ENCODE measurements around the gene TRAF3. TPM values are rescaled to one million over a fixed set of nuclear protein-coding genes. Genes with fewer than 3 reads are reported as not detected.

Gene TRAF3
- polyA plus RNA-seq, 3 donors, result 16.2 to 18.2 (median 16.9) TPM

- no peak for DNase-seq (ENCODE audit: extremely low read depth in 1 of 11, low read depth in 9 of 11, low spot score in 4 of 11)
Observed at GRCh38 chr14:102907980-102908730, 130.9 kb downstream of the TRAF3 start.

- DNase-seq (ENCODE audit: extremely low read depth in 1 of 11, low read depth in 9 of 11, low spot score in 4 of 11), result no peak
Observed at GRCh38 chr14:102908766-102909455, 131.7 kb downstream of the TRAF3 start.

- DNase-seq (ENCODE audit: extremely low read depth in 1 of 11, low read depth in 9 of 11, low spot score in 4 of 11), result no peak
Observed at GRCh38 chr14:102909462-102909861, 132.2 kb downstream of the TRAF3 start.

GRCh38 chr14:102909911-102910310, 132.7 kb downstream of the TRAF3 start:
- DNase-seq (ENCODE audit: extremely low read depth in 1 of 11, low read depth in 9 of 11, low spot score in 4 of 11), result no peak

GRCh38 chr14:102910442-102910841, 133.2 kb downstream of the TRAF3 start:
- no peak for DNase-seq (ENCODE audit: extremely low read depth in 1 of 11, low read depth in 9 of 11, low spot score in 4 of 11)

GRCh38 chr14:102911541-102911951, 134.3 kb downstream of the TRAF3 start:
- DNase-seq (ENCODE audit: extremely low read depth in 1 of 11, low read depth in 9 of 11, low spot score in 4 of 11), result no peak

GRCh38 chr14:102911991-102912761, 134.9 kb downstream of the TRAF3 start:
- no peak for DNase-seq (ENCODE audit: extremely low read depth in 1 of 11, low read depth in 9 of 11, low spot score in 4 of 11)

GRCh38 chr14:102913341-102914211, 136.3 kb downstream of the TRAF3 start:
- DNase-seq (ENCODE audit: extremely low read depth in 1 of 11, low read depth in 9 of 11, low spot score in 4 of 11), result no peak

- no peak for DNase-seq (ENCODE audit: extremely low read depth in 1 of 11, low read depth in 9 of 11, low spot score in 4 of 11)
Observed at GRCh38 chr14:102914474-102915291, 137.4 kb downstream of the TRAF3 start.

GRCh38 chr14:102915292-102916110, 138.3 kb downstream of the TRAF3 start:
- no peak for DNase-seq (ENCODE audit: extremely low read depth in 1 of 11, low read depth in 9 of 11, low spot score in 4 of 11)

GRCh38 chr14:102916347-102917055, 139.3 kb downstream of the TRAF3 start:
- no peak for DNase-seq (ENCODE audit: extremely low read depth in 1 of 11, low read depth in 9 of 11, low spot score in 4 of 11)

- no peak for DNase-seq (ENCODE audit: extremely low read depth in 1 of 11, low read depth in 9 of 11, low spot score in 4 of 11)
Observed at GRCh38 chr14:102917056-102917385, 139.8 kb downstream of the TRAF3 start.

- DNase-seq (ENCODE audit: extremely low read depth in 1 of 11, low read depth in 9 of 11, low spot score in 4 of 11), result no peak
Observed at GRCh38 chr14:102917469-102918211, 140.4 kb downstream of the TRAF3 start.

GRCh38 chr14:102918438-102918837, 141.2 kb downstream of the TRAF3 start:
- no peak for DNase-seq (ENCODE audit: extremely low read depth in 1 of 11, low read depth in 9 of 11, low spot score in 4 of 11)

- no peak for DNase-seq (ENCODE audit: extremely low read depth in 1 of 11, low read depth in 9 of 11, low spot score in 4 of 11)
Observed at GRCh38 chr14:102920273-102920997, 143.2 kb downstream of the TRAF3 start.

GRCh38 chr14:102920998-102921304, 143.7 kb downstream of the TRAF3 start:
- no peak for DNase-seq (ENCODE audit: extremely low read depth in 1 of 11, low read depth in 9 of 11, low spot score in 4 of 11)

Measured in renal cortex interstitium (tissue), 11 donors.